Ovary (tissue), 3 donors: ENCODE results near the gene PTGES3L.

Experiments used
- EP300 ChIP-seq: sonication (generic); formaldehyde crosslinking; IDR thresholded peaks from one replicate; pipeline ENCODE4 v1.6.1; 2017; ENCODE audit warnings: antibody characterized with exemption
- POLR2A ChIP-seq: fragments of 450-650 bp; IDR thresholded peaks from one replicate; pipeline ENCODE4 v1.6.1; 2017; ENCODE audit warnings: antibody characterized with exemption, mild to moderate bottlenecking, moderate library complexity
- TF ChIP-seq, protein P1 (sequence below), 3 donors: fragments of 450-650 bp in 2 of 3; fragments of 200-600 bp in 1 of 3; IDR thresholded peaks; one replicate each; pipeline versions ENCODE4 v1.5.1 to v1.8.0; 2016 to 2022; ENCODE audit warnings: antibody characterized with exemption in 3 of 3, mild to moderate bottlenecking in 1 of 3
- donor health status: DM: no; HTN: no; CAD: no.

GRCh38 chr17:43014649-43015542 is 35.0 kb upstream of the PTGES3L start:
- TF ChIP-seq, protein P1, sequence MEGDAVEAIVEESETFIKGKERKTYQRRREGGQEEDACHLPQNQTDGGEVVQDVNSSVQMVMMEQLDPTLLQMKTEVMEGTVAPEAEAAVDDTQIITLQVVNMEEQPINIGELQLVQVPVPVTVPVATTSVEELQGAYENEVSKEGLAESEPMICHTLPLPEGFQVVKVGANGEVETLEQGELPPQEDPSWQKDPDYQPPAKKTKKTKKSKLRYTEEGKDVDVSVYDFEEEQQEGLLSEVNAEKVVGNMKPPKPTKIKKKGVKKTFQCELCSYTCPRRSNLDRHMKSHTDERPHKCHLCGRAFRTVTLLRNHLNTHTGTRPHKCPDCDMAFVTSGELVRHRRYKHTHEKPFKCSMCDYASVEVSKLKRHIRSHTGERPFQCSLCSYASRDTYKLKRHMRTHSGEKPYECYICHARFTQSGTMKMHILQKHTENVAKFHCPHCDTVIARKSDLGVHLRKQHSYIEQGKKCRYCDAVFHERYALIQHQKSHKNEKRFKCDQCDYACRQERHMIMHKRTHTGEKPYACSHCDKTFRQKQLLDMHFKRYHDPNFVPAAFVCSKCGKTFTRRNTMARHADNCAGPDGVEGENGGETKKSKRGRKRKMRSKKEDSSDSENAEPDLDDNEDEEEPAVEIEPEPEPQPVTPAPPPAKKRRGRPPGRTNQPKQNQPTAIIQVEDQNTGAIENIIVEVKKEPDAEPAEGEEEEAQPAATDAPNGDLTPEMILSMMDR (IDR thresholded peaks at IDR 0.05), result no peak
- TF ChIP-seq POLR2A (no peak), EP300 (no peak)
